Rectal smooth muscle tissue (tissue), 1 donor: ENCODE measurements around the gene GIPC3.
"Not testable (repeated sequence)": the region's sequence is repeated elsewhere in the genome, so short reads cannot be mapped to it uniquely, and the experiment has no call there.

Source experiments
- H3K27ac ChIP-seq: one replicate; pipeline ENCODE4 v1.7.0; 2013; ENCODE audit warnings: low read depth, low read length, inconsistent platforms
- H3K27me3 ChIP-seq: one replicate; pipeline ENCODE4 v1.7.0; 2013; ENCODE audit warnings: low read length; ENCODE audit not compliant: control insufficient read depth, insufficient read depth
- H3K36me3 ChIP-seq: one replicate; pipeline ENCODE4 v1.7.0; 2013; ENCODE audit warnings: low read length; ENCODE audit not compliant: control insufficient read depth, insufficient read depth
- H3K4me1 ChIP-seq: one replicate; pipeline ENCODE4 v1.7.0; 2013; ENCODE audit warnings: low read length; ENCODE audit not compliant: control insufficient read depth, insufficient read depth
- H3K4me3 ChIP-seq: one replicate; pipeline ENCODE4 v1.7.0; 2013; ENCODE audit warnings: low read length
- H3K9ac ChIP-seq: one replicate; pipeline ENCODE4 v1.7.0; 2013; ENCODE audit warnings: low read length

GIPC3 gene

DNA sequence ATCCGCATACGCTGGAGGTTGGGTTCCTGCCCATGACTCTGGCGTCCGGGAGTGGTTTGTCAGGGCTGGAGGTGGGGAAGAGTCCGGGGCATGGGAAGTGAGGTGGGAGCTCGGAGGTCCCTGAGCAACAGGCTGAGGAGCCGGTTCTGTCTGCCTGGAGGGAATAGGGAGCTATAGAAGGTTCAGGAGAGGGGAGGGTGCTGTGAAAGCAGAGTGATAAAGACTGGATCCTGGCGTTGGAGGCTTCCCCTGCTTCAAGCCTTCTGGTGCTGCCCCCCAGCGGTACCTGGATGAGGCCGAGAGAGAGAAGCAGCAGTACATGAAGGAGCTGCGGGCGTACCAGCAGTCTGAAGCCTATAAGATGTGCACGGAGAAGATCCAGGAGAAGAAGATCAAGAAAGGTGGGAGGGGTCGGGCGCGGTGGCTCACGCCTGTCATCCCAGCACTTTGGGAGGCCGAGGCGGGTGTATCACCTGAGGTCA lies 10.0 kb upstream of the GIPC3 start:
- Histone ChIP-seq H3K4me1 (peaks cover 13% of the 10 kb centered on the region), H3K36me3 (no peaks in the 10 kb centered on the region), H3K27ac (no peak overlapping the region), H3K4me3 (no peak overlapping the region), H3K27me3 (no peaks in the 10 kb centered on the region), H3K9ac (no peak overlapping the region)

DNA sequence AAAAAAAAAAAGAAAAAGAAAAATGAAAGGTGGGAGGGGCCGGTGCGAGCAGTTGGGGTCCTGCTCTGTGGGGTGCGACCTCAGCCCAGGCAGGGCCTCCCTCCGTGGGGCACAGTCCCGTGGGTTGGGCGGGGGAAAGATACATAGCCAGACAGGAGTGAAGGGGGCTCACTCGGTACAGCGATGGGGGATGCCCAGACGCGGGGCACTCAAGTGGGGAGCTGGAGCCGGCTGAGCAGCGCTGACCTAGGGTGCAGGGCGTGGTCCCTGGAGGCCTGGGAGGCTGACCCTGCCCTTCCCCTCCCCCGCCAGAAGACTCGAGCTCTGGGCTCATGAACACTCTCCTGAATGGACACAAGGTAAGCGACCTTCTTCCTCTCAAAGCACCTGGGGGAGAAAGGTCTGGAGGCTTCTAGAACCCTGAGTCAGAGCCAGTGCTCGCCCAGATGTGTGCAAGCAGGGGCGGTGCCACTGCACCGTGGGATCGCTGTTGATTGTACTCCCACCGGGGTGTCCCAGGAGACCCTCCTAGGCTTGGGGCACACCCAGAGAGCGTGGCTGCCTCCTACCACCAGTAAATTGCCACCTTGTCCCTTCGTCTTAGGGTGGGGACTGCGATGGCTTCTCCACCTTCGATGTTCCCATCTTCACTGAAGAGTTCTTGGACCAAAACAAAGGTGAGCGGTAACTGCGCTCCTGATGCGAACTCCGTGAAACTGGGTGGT lies 9.2 kb upstream of the GIPC3 start:
- Histone ChIP-seq H3K4me3 (peak overlapping the region; percentile 65), H3K9ac (no peak overlapping the region), H3K27ac (peak overlapping the region; percentile 16), H3K4me1 (peaks cover 15% of the 10 kb centered on the region), H3K27me3 (no peaks in the 10 kb centered on the region), H3K36me3 (no peaks in the 10 kb centered on the region)

DNA sequence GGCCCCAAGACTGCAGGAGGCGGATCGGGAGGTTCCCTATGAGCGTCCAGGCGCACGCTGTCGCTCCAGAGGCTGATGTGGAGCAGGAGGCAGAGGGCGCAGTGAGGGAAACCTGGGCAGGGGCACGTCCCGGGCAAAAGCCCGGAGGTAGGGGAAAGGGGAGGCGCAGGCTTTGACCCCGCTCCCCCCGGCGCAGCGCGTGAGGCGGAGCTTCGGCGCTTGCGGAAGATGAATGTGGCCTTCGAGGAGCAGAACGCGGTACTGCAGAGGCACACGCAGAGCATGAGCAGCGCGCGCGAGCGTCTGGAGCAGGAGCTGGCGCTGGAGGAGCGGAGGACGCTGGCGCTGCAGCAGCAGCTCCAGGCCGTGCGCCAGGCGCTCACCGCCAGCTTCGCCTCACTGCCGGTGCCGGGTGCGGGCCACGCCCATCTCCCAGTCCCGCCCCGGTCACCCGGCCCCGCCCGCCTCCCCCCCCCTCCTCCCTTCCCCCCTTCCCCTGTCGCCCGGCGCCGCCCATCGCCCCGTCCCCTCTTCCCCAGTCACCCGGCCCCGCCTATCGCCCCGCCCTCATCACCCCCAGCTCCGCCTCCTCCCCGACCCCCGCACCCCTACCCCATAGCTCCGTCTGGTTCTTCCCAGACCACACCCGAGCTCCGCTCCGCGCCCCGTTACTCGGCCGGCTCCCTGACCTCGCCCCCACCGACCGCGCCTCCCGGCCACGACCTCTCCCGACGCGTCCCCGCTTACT lies 8.4 kb upstream of the GIPC3 start:
- H3K4me3 ChIP-seq, result peak overlapping the region; percentile 65
- no peak overlapping the region for H3K9ac ChIP-seq
- H3K36me3 ChIP-seq, result no peaks in the 10 kb centered on the region
- H3K27me3 ChIP-seq, result no peaks in the 10 kb centered on the region
- H3K4me1 ChIP-seq, result peaks cover 15% of the 10 kb centered on the region
- H3K27ac ChIP-seq, result peak overlapping the region; percentile 16

DNA sequence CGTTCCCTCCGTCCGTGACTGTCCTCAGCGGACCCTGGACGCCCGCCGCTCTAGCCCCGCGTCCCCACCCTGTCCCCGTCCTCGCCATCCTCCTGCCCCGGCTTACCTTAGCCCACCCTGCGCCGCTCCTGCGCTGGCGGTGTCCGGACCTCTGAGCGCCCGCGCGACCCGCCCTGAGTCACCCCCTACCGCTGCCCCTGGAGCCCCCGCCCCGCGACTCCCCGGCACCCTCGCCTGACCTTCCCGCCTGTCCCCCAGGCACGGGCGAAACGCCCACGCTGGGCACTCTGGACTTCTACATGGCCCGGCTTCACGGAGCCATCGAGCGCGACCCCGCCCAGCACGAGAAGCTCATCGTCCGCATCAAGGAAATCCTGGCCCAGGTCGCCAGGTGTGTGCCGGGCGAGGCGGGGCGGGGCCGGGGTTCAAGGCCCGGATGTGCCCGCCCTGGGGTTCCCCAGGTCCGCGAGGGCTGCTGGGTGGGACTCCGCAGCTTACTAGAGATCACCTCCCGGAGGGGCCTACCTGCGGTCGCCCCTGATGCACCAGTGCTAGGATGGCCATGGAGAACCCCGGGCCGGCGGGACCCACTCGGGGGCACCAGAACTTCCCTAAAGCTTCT lies 7.4 kb upstream of the GIPC3 start:
- Histone ChIP-seq H3K9ac (no peak overlapping the region), H3K4me1 (peaks cover 11% of the 10 kb centered on the region), H3K36me3 (no peaks in the 10 kb centered on the region), H3K27me3 (no peaks in the 10 kb centered on the region), H3K4me3 (no peak overlapping the region), H3K27ac (no peak overlapping the region)

DNA sequence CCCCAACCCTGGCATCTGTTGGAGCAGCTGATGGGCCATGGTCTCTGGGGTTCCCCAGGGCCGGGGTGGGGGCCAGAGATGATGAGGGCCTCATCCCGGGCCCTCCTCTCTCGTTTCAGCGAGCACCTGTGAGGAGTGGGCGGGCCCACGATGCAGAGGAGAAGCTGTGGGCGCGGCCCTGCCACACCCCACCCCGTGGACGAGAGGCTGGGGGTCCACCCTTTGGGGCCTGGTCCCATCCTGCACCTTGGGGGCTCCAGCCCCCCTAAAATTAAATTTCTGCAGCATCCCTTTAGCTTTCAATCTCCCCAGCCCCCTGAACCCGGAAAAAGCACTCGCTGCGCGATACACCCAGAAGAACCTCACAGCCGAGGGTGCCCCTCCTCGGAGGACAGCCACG lies 6.9 kb upstream of the GIPC3 start:
- H3K27ac ChIP-seq, result no peak overlapping the region

DNA sequence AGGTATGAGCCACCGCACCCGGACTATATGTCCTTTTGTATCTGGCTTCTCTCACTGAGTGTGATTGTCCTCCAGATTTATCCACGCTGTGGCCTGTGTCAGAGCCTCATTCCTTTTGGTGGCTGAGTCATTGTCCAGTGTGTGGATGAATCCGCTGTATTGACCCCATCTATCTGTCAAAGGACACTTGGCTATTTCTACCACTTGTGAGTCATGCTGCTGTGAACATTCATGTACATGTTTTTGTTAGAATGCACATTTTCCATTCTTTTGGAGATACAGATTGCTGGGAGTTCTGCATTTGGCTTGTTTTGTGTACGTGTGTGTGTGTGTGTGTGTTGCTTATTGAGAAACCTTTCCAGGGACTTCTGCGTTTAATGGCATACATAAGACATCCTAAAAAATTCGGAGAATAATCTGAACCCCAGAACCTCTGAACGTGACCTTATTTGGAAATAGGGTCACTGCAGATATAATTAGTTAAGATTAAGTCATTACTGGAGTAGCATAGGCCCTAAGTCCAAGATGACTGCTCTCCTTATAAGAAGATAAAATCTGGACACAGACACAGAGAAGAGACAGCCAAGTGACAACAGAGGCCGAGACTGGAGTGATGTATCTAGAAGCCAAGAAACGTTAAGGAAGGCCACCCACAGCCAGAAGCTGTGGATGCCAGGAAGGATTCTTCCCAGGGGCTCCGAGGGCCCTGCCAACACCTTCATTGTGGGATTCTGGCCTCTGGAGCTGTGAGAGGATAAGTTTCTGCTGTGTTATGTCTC lies 4.9 kb upstream of the GIPC3 start:
- H3K27ac ChIP-seq, result peak overlapping the region; percentile 46
- H3K27me3 ChIP-seq, result peaks cover 5% of the 10 kb centered on the region
- H3K4me3 ChIP-seq, result no peak overlapping the region
- H3K9ac ChIP-seq, result no peak overlapping the region
- H3K36me3 ChIP-seq, result no peaks in the 10 kb centered on the region
- peaks cover 11% of the 10 kb centered on the region for H3K4me1 ChIP-seq

More for the DNA sequence above, 6.9 kb upstream of the GIPC3 start:
- no peak overlapping the region for H3K4me3 ChIP-seq
- peaks cover 11% of the 10 kb centered on the region for H3K4me1 ChIP-seq
- H3K36me3 ChIP-seq, result no peaks in the 10 kb centered on the region
- H3K27me3 ChIP-seq, result no peaks in the 10 kb centered on the region
- H3K9ac ChIP-seq, result no peak overlapping the region

DNA sequence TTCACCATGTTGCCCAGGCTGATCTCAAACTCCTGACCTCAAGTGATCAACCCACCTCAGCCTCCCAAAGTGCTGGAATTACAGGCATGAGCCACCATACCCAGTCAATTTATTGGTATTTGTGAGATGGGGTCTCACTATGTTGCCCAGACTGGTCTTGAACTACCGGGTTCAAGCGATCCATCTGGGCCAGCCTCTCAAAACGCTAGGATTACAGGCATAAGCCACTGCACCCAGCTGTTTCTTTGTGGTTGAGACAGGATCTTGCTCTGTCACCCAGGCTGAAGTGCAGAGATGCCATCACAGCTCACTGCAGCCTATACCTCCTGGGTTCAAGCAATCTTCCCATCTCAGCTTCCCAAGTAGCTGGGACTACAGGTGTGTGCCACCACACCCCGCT lies 3.5 kb upstream of the GIPC3 start:
- not testable (repeated sequence) for H3K4me3 ChIP-seq, H3K27ac ChIP-seq, H3K36me3 ChIP-seq, H3K4me1 ChIP-seq, H3K9ac ChIP-seq
- H3K27me3 ChIP-seq, result peaks cover 12% of the 10 kb centered on the region

DNA sequence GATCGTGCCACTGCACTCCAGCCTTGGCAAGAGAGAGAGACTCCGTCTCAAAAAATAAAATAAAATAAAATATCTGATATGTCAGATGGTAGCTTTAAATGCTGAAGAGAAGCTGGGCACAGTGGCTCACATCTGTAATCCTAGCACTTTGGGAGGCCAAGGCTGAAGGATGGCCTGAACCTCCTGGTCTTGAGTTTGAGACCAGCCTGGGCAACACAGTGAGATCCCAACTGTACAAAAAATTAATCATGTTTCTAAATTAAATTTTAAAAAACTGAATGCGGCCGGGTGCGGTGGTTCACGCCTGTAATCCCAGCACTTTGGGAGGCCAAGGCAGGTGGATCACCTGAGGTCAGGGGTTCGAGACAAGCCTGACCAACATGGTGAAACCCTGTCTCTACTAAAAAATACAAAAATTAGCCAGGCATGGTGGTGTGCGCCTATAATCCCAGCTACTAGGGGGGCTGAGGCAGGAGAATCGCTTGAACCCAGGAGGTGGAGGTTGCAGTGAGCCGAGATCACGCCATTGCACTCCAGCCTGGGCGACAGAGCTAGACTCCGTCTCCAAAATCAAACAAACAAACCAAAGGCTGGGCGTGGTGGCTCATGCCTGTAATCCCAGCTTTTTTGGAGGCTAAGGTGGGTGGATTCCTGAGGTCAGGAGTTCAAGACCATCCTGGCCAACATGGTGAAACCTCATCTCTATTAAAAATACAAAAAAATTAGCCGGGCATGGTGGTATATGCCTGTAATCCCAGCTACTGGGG lies 1.1 kb upstream of the GIPC3 start:
- H3K4me3 ChIP-seq, H3K27ac ChIP-seq, H3K4me1 ChIP-seq, H3K36me3 ChIP-seq, H3K9ac ChIP-seq: not testable (repeated sequence)
- peaks cover 12% of the 10 kb centered on the region for H3K27me3 ChIP-seq

DNA sequence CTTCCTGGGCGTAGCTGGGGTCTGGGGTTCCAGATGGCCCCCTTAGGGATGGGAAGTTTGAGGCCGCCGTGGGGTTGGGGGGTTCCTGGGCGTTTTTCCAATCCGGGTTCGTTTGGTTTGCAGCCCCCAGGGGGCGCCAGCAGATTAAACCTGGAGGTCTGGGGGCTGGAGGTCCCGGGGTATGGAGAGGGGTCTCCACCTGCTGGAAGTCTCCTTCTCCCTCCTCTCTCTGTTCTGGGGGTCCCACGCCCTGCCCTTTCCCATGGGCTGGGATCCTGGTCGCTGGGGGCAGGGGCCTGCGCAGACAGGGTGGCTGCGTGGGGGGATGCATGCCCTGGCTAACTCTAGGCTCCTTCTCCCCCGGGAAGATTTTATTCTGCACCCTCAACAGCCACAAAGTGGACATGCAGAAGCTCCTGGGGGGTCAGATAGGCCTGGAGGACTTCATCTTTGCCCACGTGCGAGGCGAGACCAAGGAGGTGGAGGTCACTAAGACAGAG lies 899 bp downstream of the GIPC3 start:
- peaks cover 3% of the 10 kb centered on the region for H3K4me1 ChIP-seq
- H3K4me3 ChIP-seq, result peak overlapping the region; percentile 55
- no peaks in the 10 kb centered on the region for H3K36me3 ChIP-seq
- H3K27me3 ChIP-seq, result peaks cover 12% of the 10 kb centered on the region
- H3K9ac ChIP-seq, result no peak overlapping the region
- H3K27ac ChIP-seq, result no peak overlapping the region

DNA sequence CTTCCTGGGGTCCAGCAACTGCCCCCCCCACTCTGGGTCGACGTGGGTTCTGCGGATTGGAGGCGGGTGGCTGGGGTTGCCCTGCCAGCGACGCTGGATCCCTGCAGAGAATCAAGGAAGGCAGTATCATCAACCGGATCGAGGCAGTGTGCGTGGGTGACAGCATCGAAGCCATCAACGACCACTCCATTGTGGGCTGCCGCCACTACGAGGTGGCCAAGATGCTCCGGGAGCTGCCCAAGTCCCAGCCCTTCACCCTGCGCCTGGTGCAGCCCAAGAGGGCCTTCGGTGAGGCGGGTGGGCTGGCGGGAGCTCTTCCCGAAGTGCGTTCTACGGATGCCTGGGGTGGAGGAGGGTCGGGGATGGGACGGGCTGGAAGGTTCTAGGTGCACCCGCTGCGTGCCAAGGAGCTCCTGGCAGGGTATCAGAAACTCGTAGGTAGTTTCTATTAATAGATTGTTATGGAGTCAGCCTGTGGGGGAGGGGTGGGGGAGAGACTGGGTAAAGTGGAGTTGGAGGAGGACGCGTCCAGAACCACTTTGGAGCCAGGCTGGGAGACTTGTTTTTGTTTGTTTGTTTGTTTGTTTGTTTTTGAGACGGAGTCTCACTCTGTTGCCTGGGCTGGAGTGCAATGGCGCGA lies 1.5 kb downstream of the GIPC3 start:
- Histone ChIP-seq H3K9ac (no peak overlapping the region), H3K4me3 (peak overlapping the region; percentile 32), H3K4me1 (peaks cover 3% of the 10 kb centered on the region), H3K27ac (no peak overlapping the region), H3K27me3 (peaks cover 12% of the 10 kb centered on the region), H3K36me3 (no peaks in the 10 kb centered on the region)

DNA sequence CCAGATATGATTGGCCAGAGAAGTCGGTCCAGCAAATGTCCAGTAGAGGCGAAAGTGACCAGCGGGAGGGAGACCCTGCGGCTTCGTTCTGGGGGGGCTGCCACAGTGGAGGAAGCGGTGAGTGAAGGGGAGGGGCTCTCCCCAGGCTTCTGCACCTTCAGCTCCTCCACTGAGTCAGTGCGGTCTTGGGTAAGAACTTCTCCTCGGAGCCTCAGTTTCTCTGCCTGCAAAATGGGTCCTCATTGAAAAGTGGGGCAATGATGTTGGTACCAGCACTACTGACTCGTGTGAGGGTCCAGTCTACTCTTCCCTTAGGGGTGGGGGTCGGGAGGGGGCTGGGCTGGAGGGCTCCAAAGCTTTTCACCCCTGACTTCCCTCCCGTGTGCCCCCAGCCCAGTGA lies 4.2 kb downstream of the GIPC3 start:
- Histone ChIP-seq H3K4me1 (peaks cover 3% of the 10 kb centered on the region), H3K27ac (no peak overlapping the region), H3K9ac (no peak overlapping the region), H3K36me3 (no peaks in the 10 kb centered on the region), H3K4me3 (no peak overlapping the region), H3K27me3 (peaks cover 12% of the 10 kb centered on the region)
